Measurements from ENCODE around the gene ARAP2. TPM values are rescaled to one million over a fixed set of nuclear protein-coding genes. Genes with fewer than 3 reads are reported as not detected.

Gene ARAP2
- total and polyA plus RNA-seq, 10 donors: 6.8 to 161 (median 69.6) TPM

DNA sequence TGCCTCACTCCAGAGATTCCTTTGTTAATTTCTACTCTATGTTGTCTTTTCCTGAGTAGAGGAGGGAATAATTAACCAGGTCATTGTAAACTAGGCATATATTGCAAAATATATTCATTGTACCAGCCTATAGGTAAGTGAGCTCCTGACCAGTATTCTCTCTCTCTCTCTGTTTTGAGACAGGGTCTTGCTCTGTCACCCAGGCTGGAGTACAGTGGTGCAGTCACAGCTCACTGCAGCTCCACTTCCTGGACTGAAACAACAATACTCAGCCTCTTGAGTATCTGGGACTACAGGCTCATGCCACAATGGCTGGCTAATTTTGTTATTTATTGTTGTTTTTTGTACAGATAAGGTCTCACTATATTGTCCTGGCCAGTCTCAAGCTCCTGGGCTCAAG lies 198.3 kb downstream of the ARAP2 start:
- Histone ChIP-seq H3K4me3 (no peak overlapping the region), H3K9me3 (no peaks in the 10 kb centered on the region), H3K27ac (no peak overlapping the region), H3K4me1 (no peaks in the 10 kb centered on the region), H3K27me3 (replicated peaks in 1 of 7) (no peaks in the 10 kb centered on the region), H3K36me3 (no peaks in the 10 kb centered on the region)
- intact Hi-C loops (cut with DNase I; ENCODE audit: low total_unique reads): no loop called here
- no peak for DNase-seq
- TF ChIP-seq POLR2AphosphoS5 (IDR thresholded peaks at IDR 0.05): no peak
- TF ChIP-seq POLR2A (IDR thresholded peaks at IDR 0.05): no peak
- TF ChIP-seq CTCF (IDR thresholded peaks at IDR 0.05 in 8 of 11, conservative IDR thresholded peaks at IDR 0.05 in 3 of 11): no peak

GRCh38 chr4:36043901-36044300 lies 200.4 kb downstream of the ARAP2 start:
- H3K4me3 ChIP-seq: no peak overlapping the region
- no peaks in the 10 kb centered on the region for H3K27me3 ChIP-seq (replicated peaks in 1 of 7)
- H3K4me1 ChIP-seq: no peaks in the 10 kb centered on the region
- H3K9me3 ChIP-seq: no peaks in the 10 kb centered on the region
- WGBS, 5 donors: 86 to 94% (median 89%) methylated on average over 6 of the region's 6 CpGs
- DNase-seq: no peak
- no peak for TF ChIP-seq POLR2AphosphoS5 (IDR thresholded peaks at IDR 0.05)
- TF ChIP-seq POLR2A (IDR thresholded peaks at IDR 0.05): no peak
- TF ChIP-seq CTCF (IDR thresholded peaks at IDR 0.05 in 8 of 11, conservative IDR thresholded peaks at IDR 0.05 in 3 of 11): no peak
- intact Hi-C loops (cut with DNase I; ENCODE audit: low total_unique reads): no loop called here
- no peak overlapping the region for H3K27ac ChIP-seq
- no peaks in the 10 kb centered on the region for H3K36me3 ChIP-seq

DNA sequence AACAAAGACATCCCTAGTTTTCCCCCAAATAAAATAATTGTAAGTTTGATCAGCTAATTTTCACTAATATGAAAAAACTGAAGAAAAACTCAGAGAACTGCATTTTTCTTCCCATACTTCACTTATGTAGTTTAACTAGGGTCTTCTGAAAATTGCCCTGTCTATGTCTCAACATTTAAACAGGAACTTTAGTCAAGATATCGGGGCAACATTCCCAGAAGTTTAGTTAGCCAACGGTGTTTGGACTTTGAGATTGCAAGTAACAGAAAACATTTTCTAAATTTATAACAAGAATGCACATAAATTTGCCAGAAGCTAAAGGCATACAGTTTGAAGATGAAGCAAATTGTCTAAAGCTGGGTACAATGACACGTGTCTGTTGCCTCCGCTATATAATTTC lies 201.1 kb downstream of the ARAP2 start:
- intact Hi-C loops (cut with DNase I; ENCODE audit: low total_unique reads): no loop called here
- TF ChIP-seq POLR2A (IDR thresholded peaks at IDR 0.05) (no peak), POLR2AphosphoS5 (IDR thresholded peaks at IDR 0.05) (no peak)
- Histone ChIP-seq H3K4me1 (no peaks in the 10 kb centered on the region), H3K9me3 (no peaks in the 10 kb centered on the region), H3K27ac (no peak overlapping the region), H3K27me3 (replicated peaks in 1 of 7) (no peaks in the 10 kb centered on the region), H3K36me3 (no peaks in the 10 kb centered on the region), H3K4me3 (no peak overlapping the region)
- 87 to 93% (median 90%) methylated on average over 4 of the region's 4 CpGs for WGBS, 5 donors
- no peak for DNase-seq

GRCh38 chr4:36042122-36042970 lies 202.0 kb downstream of the ARAP2 start:
- Histone ChIP-seq H3K36me3 (no peaks in the 10 kb centered on the region), H3K27ac (no peak overlapping the region), H3K27me3 (replicated peaks in 1 of 7) (no peaks in the 10 kb centered on the region), H3K4me1 (no peaks in the 10 kb centered on the region), H3K9me3 (no peaks in the 10 kb centered on the region), H3K4me3 (no peak overlapping the region)
- no peak for DNase-seq
- TF ChIP-seq POLR2AphosphoS5 (IDR thresholded peaks at IDR 0.05): no peak
- no peak for TF ChIP-seq POLR2A (IDR thresholded peaks at IDR 0.05)
- TF ChIP-seq CTCF (IDR thresholded peaks at IDR 0.05 in 8 of 11, conservative IDR thresholded peaks at IDR 0.05 in 3 of 11): no peak
- WGBS, 5 donors: 86 to 93% (median 91%) methylated on average over 7 of the region's 7 CpGs
- intact Hi-C loops (cut with DNase I; ENCODE audit: low total_unique reads): no loop called here

Measured in spleen (tissue), 11 donors.